ENCODE data around the gene CLEC3A. TPM values are rescaled to one million over a fixed set of nuclear protein-coding genes. Genes with fewer than 3 reads are reported as not detected.

CLEC3A gene
- total and polyA plus RNA-seq, 4 donors = 0.26 to 0.49 (median 0.30) TPM; not detected in 1

GRCh38 chr16:78024159-78024558 is 1.8 kb downstream of the CLEC3A start:
- Histone ChIP-seq H3K4me3 (ENCODE audit: low read depth, low read length) (no peak overlapping the region), H3K9me3 (ENCODE audit: control insufficient read depth, insufficient read depth, low read length) (no peaks in the 10 kb centered on the region), H3K36me3 (ENCODE audit: control insufficient read depth, insufficient read depth, low read length) (no peaks in the 10 kb centered on the region), H3K27ac (ENCODE audit: low read depth, low read length) (no peak overlapping the region), H3K27me3 (ENCODE audit: control insufficient read depth, insufficient read depth, low read length) (no peaks in the 10 kb centered on the region), H3K4me1 (ENCODE audit: control insufficient read depth, insufficient read depth, low read length) (no peaks in the 10 kb centered on the region)
- WGBS (ENCODE audit: insufficient coverage) = 97% methylated on average over 3 of the region's 5 CpGs
- DNase-seq (ENCODE audit: low read depth in 4 of 6, low spot score in 6 of 6) = no peak

GRCh38 chr16:78025631-78026030 is 3.3 kb downstream of the CLEC3A start:
- Histone ChIP-seq H3K27me3 (ENCODE audit: control insufficient read depth, insufficient read depth, low read length) (no peaks in the 10 kb centered on the region), H3K27ac (ENCODE audit: low read depth, low read length) (no peak overlapping the region), H3K9me3 (ENCODE audit: control insufficient read depth, insufficient read depth, low read length) (no peaks in the 10 kb centered on the region), H3K4me3 (ENCODE audit: low read depth, low read length) (no peak overlapping the region), H3K4me1 (ENCODE audit: control insufficient read depth, insufficient read depth, low read length) (no peaks in the 10 kb centered on the region), H3K36me3 (ENCODE audit: control insufficient read depth, insufficient read depth, low read length) (no peaks in the 10 kb centered on the region)
- DNase-seq (ENCODE audit: low read depth in 4 of 6, low spot score in 6 of 6) = peak in 1 of 6 donors; percentile 36
- WGBS (ENCODE audit: insufficient coverage) = no CpG with 5 or more reads among the region's 1 CpG

- Histone ChIP-seq H3K4me1 (ENCODE audit: control insufficient read depth, insufficient read depth, low read length) (no peaks in the 10 kb centered on the region), H3K36me3 (ENCODE audit: control insufficient read depth, insufficient read depth, low read length) (no peaks in the 10 kb centered on the region), H3K27ac (ENCODE audit: low read depth, low read length) (no peak overlapping the region), H3K9me3 (ENCODE audit: control insufficient read depth, insufficient read depth, low read length) (no peaks in the 10 kb centered on the region), H3K27me3 (ENCODE audit: control insufficient read depth, insufficient read depth, low read length) (no peaks in the 10 kb centered on the region), H3K4me3 (ENCODE audit: low read depth, low read length) (no peak overlapping the region)
- DNase-seq (ENCODE audit: low read depth in 4 of 6, low spot score in 6 of 6) = no peak
- WGBS (ENCODE audit: insufficient coverage) = 100% methylated on average over 1 of the region's 3 CpGs
Measured at GRCh38 chr16:78028018-78028417, 5.7 kb downstream of the CLEC3A start.

DNA sequence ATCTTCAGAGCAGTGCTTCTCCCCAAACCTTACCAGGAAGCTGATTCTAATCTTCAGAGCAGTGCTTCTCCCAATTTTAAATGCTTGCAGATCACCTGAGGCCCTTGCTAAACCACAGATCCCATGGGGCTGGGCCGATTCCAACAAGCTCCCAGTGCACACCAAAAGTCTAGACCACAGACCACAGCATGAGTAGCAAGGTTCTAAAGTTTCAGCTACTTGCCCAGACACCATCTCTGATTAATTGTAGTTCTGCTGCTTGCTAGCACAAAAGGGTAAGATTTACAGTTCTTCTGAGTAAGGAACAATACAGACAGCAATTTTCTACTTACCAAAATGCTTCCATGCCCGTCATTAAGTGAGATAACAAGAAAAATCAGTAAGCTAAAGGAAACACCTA is 12.2 kb downstream of the CLEC3A start:
- Histone ChIP-seq H3K27me3 (ENCODE audit: control insufficient read depth, insufficient read depth, low read length) (no peaks in the 10 kb centered on the region), H3K4me3 (ENCODE audit: low read depth, low read length) (no peak overlapping the region), H3K36me3 (ENCODE audit: control insufficient read depth, insufficient read depth, low read length) (no peaks in the 10 kb centered on the region), H3K4me1 (ENCODE audit: control insufficient read depth, insufficient read depth, low read length) (no peaks in the 10 kb centered on the region), H3K27ac (ENCODE audit: low read depth, low read length) (no peak overlapping the region), H3K9me3 (ENCODE audit: control insufficient read depth, insufficient read depth, low read length) (no peaks in the 10 kb centered on the region)
- WGBS (ENCODE audit: insufficient coverage) = 75% methylated on average over 1 of the region's 2 CpGs
- DNase-seq (ENCODE audit: low read depth in 4 of 6, low spot score in 6 of 6) = no peak

GRCh38 chr16:78035012-78035411 is 12.7 kb downstream of the CLEC3A start:
- DNase-seq (ENCODE audit: low read depth in 4 of 6, low spot score in 6 of 6) = no peak
- H3K36me3 ChIP-seq (ENCODE audit: control insufficient read depth, insufficient read depth, low read length) = no peaks in the 10 kb centered on the region
- no CpG with 5 or more reads among the region's 2 CpGs for WGBS (ENCODE audit: insufficient coverage)

DNA sequence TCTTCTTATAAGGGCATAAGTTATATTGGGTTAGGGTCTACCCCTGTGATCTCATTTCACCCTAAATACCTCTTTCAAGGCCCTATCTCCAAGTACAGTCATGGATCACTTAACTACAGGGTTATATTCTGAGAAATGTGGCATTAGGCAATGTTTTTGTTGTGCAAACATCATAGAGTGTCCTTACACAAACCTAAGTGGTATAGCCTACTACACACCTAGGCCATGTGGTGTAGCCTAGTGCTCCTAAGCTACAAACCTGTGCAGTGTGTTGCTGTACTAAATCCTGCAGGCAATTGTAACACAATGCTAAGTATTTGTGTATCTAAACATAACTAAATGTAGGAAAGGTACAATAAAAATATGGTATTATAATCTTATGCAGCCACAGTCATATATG is 18.0 kb downstream of the CLEC3A start:
- H3K4me1 ChIP-seq (ENCODE audit: control insufficient read depth, insufficient read depth, low read length) = no peaks in the 10 kb centered on the region
- no peaks in the 10 kb centered on the region for H3K36me3 ChIP-seq (ENCODE audit: control insufficient read depth, insufficient read depth, low read length)
- DNase-seq (ENCODE audit: low read depth in 4 of 6, low spot score in 6 of 6) = no peak
- no peaks in the 10 kb centered on the region for H3K9me3 ChIP-seq (ENCODE audit: control insufficient read depth, insufficient read depth, low read length)
- no peak overlapping the region for H3K27ac ChIP-seq (ENCODE audit: low read depth, low read length)
- H3K27me3 ChIP-seq (ENCODE audit: control insufficient read depth, insufficient read depth, low read length) = no peaks in the 10 kb centered on the region
- no peak overlapping the region for H3K4me3 ChIP-seq (ENCODE audit: low read depth, low read length)

More at GRCh38 chr16:78035012-78035411, 12.7 kb downstream of the CLEC3A start:
- no peak overlapping the region for H3K27ac ChIP-seq (ENCODE audit: low read depth, low read length)
- H3K27me3 ChIP-seq (ENCODE audit: control insufficient read depth, insufficient read depth, low read length) = no peaks in the 10 kb centered on the region
- no peaks in the 10 kb centered on the region for H3K9me3 ChIP-seq (ENCODE audit: control insufficient read depth, insufficient read depth, low read length)
- no peaks in the 10 kb centered on the region for H3K4me1 ChIP-seq (ENCODE audit: control insufficient read depth, insufficient read depth, low read length)
- H3K4me3 ChIP-seq (ENCODE audit: low read depth, low read length) = no peak overlapping the region

- DNase-seq (ENCODE audit: low read depth in 4 of 6, low spot score in 6 of 6) = peak; percentile 41 to 88 (median 62)
- no peaks in the 10 kb centered on the region for H3K36me3 ChIP-seq (ENCODE audit: control insufficient read depth, insufficient read depth, low read length)
- 9% methylated on average over 44 of the region's 45 CpGs for WGBS (ENCODE audit: insufficient coverage)
- no peak overlapping the region for H3K27ac ChIP-seq (ENCODE audit: low read depth, low read length)
- no peaks in the 10 kb centered on the region for H3K9me3 ChIP-seq (ENCODE audit: control insufficient read depth, insufficient read depth, low read length)
- H3K4me1 ChIP-seq (ENCODE audit: control insufficient read depth, insufficient read depth, low read length) = peaks cover 9% of the 10 kb centered on the region
- peaks cover 9% of the 10 kb centered on the region for H3K27me3 ChIP-seq (ENCODE audit: control insufficient read depth, insufficient read depth, low read length)
- no peak overlapping the region for H3K4me3 ChIP-seq (ENCODE audit: low read depth, low read length)
Measured at GRCh38 chr16:78045865-78046581, 23.7 kb downstream of the CLEC3A start.

DNA sequence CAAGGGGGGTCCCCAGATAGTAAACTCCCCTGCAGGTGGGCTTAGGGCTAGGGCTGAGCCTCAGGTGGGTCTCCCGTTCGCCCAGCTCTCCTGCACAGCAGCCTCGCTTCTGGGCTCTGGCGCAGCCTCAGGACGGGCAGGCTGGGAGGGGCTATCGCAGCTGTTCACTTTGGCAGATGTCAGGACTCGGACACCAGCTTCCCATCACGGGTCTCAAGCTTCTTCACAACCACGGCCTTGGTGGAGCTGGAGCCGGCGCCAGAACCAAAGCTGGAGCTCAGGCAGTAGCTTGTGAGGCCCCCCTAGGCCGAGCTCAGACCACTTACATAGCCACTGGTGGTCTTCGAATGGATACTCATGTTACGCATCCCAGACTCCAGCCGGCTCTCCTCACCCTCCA is 26.0 kb downstream of the CLEC3A start:
- DNase-seq (ENCODE audit: low read depth in 4 of 6, low spot score in 6 of 6) = no peak
- 84% methylated on average over 15 of the region's 15 CpGs for WGBS (ENCODE audit: insufficient coverage)
- Histone ChIP-seq H3K4me3 (ENCODE audit: low read depth, low read length) (no peak overlapping the region), H3K27me3 (ENCODE audit: control insufficient read depth, insufficient read depth, low read length) (peaks cover 9% of the 10 kb centered on the region), H3K4me1 (ENCODE audit: control insufficient read depth, insufficient read depth, low read length) (peaks cover 9% of the 10 kb centered on the region), H3K36me3 (ENCODE audit: control insufficient read depth, insufficient read depth, low read length) (no peaks in the 10 kb centered on the region), H3K9me3 (ENCODE audit: control insufficient read depth, insufficient read depth, low read length) (no peaks in the 10 kb centered on the region), H3K27ac (ENCODE audit: low read depth, low read length) (no peak overlapping the region)

- no peak overlapping the region for H3K4me3 ChIP-seq (ENCODE audit: low read depth, low read length)
- H3K36me3 ChIP-seq (ENCODE audit: control insufficient read depth, insufficient read depth, low read length) = no peaks in the 10 kb centered on the region
- peaks cover 4% of the 10 kb centered on the region for H3K4me1 ChIP-seq (ENCODE audit: control insufficient read depth, insufficient read depth, low read length)
- 100% methylated on average over 1 of the region's 2 CpGs for WGBS (ENCODE audit: insufficient coverage)
- no peak overlapping the region for H3K27ac ChIP-seq (ENCODE audit: low read depth, low read length)
- DNase-seq (ENCODE audit: low read depth in 4 of 6, low spot score in 6 of 6) = peak in 1 of 6 donors; percentile 9
- H3K9me3 ChIP-seq (ENCODE audit: control insufficient read depth, insufficient read depth, low read length) = no peaks in the 10 kb centered on the region
- peaks cover 6% of the 10 kb centered on the region for H3K27me3 ChIP-seq (ENCODE audit: control insufficient read depth, insufficient read depth, low read length)
Measured at GRCh38 chr16:78050734-78051400, 28.5 kb downstream of the CLEC3A start.
